Loucy (cell line): ENCODE data around the gene ZC2HC1B.

Experiments
- H2AFZ ChIP-seq: fragments of 200-600 bp; sonication (generic); 2 replicates; pipeline ENCODE4 v1.6.0; 2016; ENCODE audit warnings: antibody characterized with exemption, mild to moderate bottlenecking, low read length, moderate library complexity
- H3F3A ChIP-seq: fragments of 200-600 bp; 2 replicates; pipeline ENCODE4 v1.6.0; 2016; ENCODE audit warnings: antibody characterized with exemption, low read depth, mild to moderate bottlenecking
- H3K27me3 ChIP-seq: fragments of 200-600 bp; sonication (generic); 2 replicates; pipeline ENCODE4 v1.6.1; 2014; ENCODE audit warnings: low read length, mild to moderate bottlenecking; ENCODE audit not compliant: insufficient read depth, poor library complexity, severe bottlenecking
- H3K36me3 ChIP-seq: fragments of 200-600 bp; sonication (generic); 2 replicates; pipeline ENCODE4 v1.6.1; 2016; ENCODE audit warnings: low read length; ENCODE audit not compliant: insufficient read depth
- H3K4me1 ChIP-seq: fragments of 200-600 bp; sonication (generic); 2 replicates; pipeline ENCODE4 v1.5.1; 2014; ENCODE audit warnings: low read length, mild to moderate bottlenecking; ENCODE audit not compliant: insufficient read depth, poor library complexity, severe bottlenecking
- H3K4me2 ChIP-seq: fragments of 200-600 bp; sonication (generic); 2 replicates; pipeline ENCODE4 v1.6.0; 2014; ENCODE audit warnings: antibody characterized with exemption, low read length, low read depth, mild to moderate bottlenecking; ENCODE audit not compliant: poor library complexity, severe bottlenecking
- H3K4me3 ChIP-seq: fragments of 200-600 bp; sonication (generic); 2 replicates; pipeline ENCODE4 v1.5.1; 2014; ENCODE audit warnings: low read length, mild to moderate bottlenecking, mixed read lengths; ENCODE audit not compliant: poor library complexity, severe bottlenecking
- H3K79me2 ChIP-seq: fragments of 200-600 bp; sonication (generic); 2 replicates; pipeline ENCODE4 v1.6.1; 2014; ENCODE audit warnings: low read length; ENCODE audit not compliant: insufficient read depth
- H3K9ac ChIP-seq: fragments of 200-600 bp; sonication (generic); 2 replicates; pipeline ENCODE4 v1.6.0; 2014; ENCODE audit warnings: mild to moderate bottlenecking, low read depth, low read length, moderate library complexity; ENCODE audit not compliant: poor library complexity, severe bottlenecking
- H3K9me2 ChIP-seq: fragments of 200-600 bp; sonication (generic); replicated peaks from 2 replicates; pipeline ENCODE4 v1.6.1; 2016; ENCODE audit warnings: low read depth, low read length, mixed read lengths
- H3K9me3 ChIP-seq: fragments of 200-600 bp; sonication (generic); 2 replicates; pipeline ENCODE4 v1.6.1; 2014; ENCODE audit warnings: mild to moderate bottlenecking, antibody characterized with exemption, low read length, low read depth; ENCODE audit not compliant: insufficient read depth
- H4K20me1 ChIP-seq: fragments of 200-600 bp; sonication (generic); 2 replicates; pipeline ENCODE4 v1.6.0; 2014; ENCODE audit warnings: antibody characterized with exemption, low read length, mild to moderate bottlenecking; ENCODE audit not compliant: insufficient read depth, poor library complexity, severe bottlenecking
- EZH2phosphoT487 ChIP-seq: fragments of 200-600 bp; IDR thresholded peaks from 2 replicates; pipeline ENCODE4 v1.6.1; 2018; ENCODE audit warnings: antibody characterized with exemption, mild to moderate bottlenecking, moderate library complexity, borderline replicate concordance
- TF ChIP-seq, protein P1 (sequence below): fragments of 200-600 bp; sonication (generic); conservative IDR thresholded peaks from 2 replicates; pipeline ENCODE4 v1.5.1; 2014; ENCODE audit warnings: mild to moderate bottlenecking, antibody characterized with exemption, low read length

ZC2HC1B gene

DNA sequence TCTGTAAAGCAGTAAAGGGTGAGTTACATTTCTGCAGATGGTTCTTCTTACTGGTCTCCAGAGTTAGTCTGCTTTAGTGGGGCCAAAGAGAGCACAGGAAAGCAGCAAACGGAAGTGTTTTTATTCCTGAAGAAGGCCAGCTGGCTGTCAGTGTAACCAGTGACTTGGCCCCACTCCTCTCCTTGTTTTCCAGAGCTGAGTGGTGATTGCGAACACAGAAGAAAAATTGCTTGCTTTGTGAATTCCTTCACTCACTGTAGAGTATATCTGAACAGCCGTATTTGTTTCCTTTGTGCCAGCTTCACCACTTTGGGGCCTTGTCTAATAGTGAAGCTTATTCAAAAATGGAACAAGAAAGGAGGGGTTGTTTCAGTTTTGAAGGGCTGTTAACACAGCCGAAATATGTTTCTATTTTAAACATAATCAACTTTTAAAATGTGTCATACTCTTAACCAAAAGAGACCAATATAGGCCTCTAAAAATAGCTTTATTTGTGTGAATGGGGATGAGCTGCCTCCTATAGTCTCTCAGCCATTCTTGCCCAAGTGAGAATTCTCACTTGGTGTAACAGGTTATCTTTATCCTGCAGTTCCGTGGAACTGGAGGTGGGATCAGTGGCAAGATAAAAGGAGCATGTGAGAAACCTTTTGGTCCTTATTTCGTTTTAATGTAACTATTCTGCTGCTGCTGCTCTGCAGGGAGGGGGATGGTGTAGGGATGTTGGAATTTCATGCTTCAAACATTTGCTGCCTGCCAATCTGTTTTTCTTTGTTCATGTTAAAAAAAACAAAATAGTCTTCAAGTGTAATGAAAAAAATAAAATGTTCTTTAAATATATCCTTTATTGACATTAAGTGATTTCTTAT lies 37.8 kb downstream of the ZC2HC1B start:
- TF ChIP-seq, protein P1, sequence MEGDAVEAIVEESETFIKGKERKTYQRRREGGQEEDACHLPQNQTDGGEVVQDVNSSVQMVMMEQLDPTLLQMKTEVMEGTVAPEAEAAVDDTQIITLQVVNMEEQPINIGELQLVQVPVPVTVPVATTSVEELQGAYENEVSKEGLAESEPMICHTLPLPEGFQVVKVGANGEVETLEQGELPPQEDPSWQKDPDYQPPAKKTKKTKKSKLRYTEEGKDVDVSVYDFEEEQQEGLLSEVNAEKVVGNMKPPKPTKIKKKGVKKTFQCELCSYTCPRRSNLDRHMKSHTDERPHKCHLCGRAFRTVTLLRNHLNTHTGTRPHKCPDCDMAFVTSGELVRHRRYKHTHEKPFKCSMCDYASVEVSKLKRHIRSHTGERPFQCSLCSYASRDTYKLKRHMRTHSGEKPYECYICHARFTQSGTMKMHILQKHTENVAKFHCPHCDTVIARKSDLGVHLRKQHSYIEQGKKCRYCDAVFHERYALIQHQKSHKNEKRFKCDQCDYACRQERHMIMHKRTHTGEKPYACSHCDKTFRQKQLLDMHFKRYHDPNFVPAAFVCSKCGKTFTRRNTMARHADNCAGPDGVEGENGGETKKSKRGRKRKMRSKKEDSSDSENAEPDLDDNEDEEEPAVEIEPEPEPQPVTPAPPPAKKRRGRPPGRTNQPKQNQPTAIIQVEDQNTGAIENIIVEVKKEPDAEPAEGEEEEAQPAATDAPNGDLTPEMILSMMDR, result no peak
- no peak for TF ChIP-seq EZH2phosphoT487
- no peak overlapping the region for H3K4me3 ChIP-seq
- no peaks in the 10 kb centered on the region for H3K9me2 ChIP-seq
- no peaks in the 10 kb centered on the region for H3K4me1 ChIP-seq
- no peaks in the 10 kb centered on the region for H3F3A ChIP-seq
- H4K20me1 ChIP-seq, result no peaks in the 10 kb centered on the region
- H3K27me3 ChIP-seq, result no peaks in the 10 kb centered on the region
- no peak overlapping the region for H3K9ac ChIP-seq
- H3K36me3 ChIP-seq, result no peaks in the 10 kb centered on the region
- no peaks in the 10 kb centered on the region for H3K79me2 ChIP-seq
- no peak overlapping the region for H3K4me2 ChIP-seq
- H2AFZ ChIP-seq, result no peak overlapping the region
- H3K9me3 ChIP-seq, result no peaks in the 10 kb centered on the region

DNA sequence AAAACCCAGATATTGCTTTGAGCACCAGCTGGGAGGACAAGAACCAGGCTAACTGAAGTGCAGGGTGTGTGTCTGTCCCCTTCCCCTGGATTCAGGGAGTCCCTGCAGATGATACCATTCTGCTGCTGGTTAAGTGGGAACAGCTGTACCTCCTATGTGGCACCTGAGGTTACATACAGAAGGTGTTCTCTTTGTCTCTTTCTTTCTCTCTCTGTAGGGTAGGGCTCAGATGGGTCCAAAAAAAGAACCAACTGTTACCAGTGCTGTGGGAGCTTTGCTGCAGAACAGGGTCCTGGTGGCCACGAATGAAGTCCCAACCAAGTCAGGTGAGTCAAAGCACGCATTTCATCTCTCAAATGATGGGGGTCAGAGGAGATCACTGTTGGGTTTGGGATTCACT lies 38.6 kb downstream of the ZC2HC1B start:
- TF ChIP-seq EZH2phosphoT487, result no peak
- TF ChIP-seq, protein P1, result no peak
- H3K4me2 ChIP-seq, result no peak overlapping the region
- no peak overlapping the region for H2AFZ ChIP-seq
- no peaks in the 10 kb centered on the region for H3F3A ChIP-seq
- H3K4me1 ChIP-seq, result no peaks in the 10 kb centered on the region
- no peaks in the 10 kb centered on the region for H3K9me3 ChIP-seq
- no peaks in the 10 kb centered on the region for H3K9me2 ChIP-seq
- H3K4me3 ChIP-seq, result no peak overlapping the region
- no peaks in the 10 kb centered on the region for H3K79me2 ChIP-seq
- no peaks in the 10 kb centered on the region for H4K20me1 ChIP-seq
- H3K27me3 ChIP-seq, result no peaks in the 10 kb centered on the region
- H3K9ac ChIP-seq, result no peak overlapping the region
- H3K36me3 ChIP-seq, result no peaks in the 10 kb centered on the region

DNA sequence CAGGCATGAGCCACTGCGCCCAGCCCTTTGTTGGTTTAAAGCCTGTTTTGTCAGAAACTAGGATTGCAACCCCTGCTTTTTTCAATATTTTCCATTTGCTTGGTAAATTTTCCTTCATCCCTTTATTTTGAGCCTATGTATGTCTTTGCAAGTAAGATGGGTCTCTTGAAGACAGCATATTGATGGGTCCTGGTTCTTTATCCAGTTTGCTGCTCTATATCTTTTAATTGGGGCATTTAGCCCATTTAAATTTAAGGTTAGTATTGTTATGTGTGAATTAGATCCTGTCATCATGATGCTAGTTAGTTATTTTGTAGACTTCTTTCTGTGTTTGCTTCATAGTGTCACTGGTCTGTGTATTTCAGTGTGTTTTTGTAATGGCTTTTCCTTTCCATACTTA lies 46.8 kb downstream of the ZC2HC1B start:
- peaks cover 2% of the 10 kb centered on the region; the same call in 1 of the 2 replicates for H3K9me3 ChIP-seq
- no peak overlapping the region for H3K9ac ChIP-seq
- H3F3A ChIP-seq, result no peaks in the 10 kb centered on the region
- H3K36me3 ChIP-seq, result no peaks in the 10 kb centered on the region
- H3K9me2 ChIP-seq, result no peaks in the 10 kb centered on the region
- H3K4me2 ChIP-seq, result no peak overlapping the region
- H4K20me1 ChIP-seq, result no peaks in the 10 kb centered on the region
- H3K4me3 ChIP-seq, result no peak overlapping the region
- no peaks in the 10 kb centered on the region for H3K27me3 ChIP-seq
- no peak overlapping the region for H2AFZ ChIP-seq
- no peaks in the 10 kb centered on the region for H3K79me2 ChIP-seq
- no peaks in the 10 kb centered on the region for H3K4me1 ChIP-seq
- TF ChIP-seq EZH2phosphoT487, result no peak
- TF ChIP-seq, protein P1, result no peak
